Inflammatory macrophage (primary cell): ENCODE measurements around the gene SRCIN1.
A peak's percentile ranks its signal among the peaks of the same experiment; 100 is the strongest.

Experiments
- DNase-seq, 2 donors: peaks; one replicate each; pipeline ENCODE4 v3.0.0-alpha.2; 2020 to 2022

Gene SRCIN1

DNA sequence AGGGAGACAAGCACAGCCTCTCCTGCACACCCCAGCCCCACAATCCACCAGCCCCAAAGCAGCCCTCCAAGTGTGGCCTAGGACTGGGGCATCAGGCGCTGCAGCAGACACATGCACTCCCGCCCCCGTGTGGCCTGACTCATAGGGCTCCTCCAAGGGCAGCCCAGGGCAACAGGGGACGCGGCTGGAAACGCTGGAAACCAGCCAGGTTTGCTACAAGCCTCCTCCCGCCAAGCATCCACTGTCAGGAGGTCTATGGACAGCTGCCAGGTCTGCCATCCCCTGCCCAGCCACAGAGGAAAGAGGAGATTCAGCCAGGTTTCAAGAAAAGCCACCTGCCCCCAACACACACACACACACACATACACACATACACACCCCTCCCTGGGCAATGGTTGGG, 25.8 kb downstream of the SRCIN1 start:
- DNase-seq: peak; percentile 51 to 83

GRCh38 chr17:38579083-38579480, 26.7 kb downstream of the SRCIN1 start:
- DNase-seq: no peak

DNA sequence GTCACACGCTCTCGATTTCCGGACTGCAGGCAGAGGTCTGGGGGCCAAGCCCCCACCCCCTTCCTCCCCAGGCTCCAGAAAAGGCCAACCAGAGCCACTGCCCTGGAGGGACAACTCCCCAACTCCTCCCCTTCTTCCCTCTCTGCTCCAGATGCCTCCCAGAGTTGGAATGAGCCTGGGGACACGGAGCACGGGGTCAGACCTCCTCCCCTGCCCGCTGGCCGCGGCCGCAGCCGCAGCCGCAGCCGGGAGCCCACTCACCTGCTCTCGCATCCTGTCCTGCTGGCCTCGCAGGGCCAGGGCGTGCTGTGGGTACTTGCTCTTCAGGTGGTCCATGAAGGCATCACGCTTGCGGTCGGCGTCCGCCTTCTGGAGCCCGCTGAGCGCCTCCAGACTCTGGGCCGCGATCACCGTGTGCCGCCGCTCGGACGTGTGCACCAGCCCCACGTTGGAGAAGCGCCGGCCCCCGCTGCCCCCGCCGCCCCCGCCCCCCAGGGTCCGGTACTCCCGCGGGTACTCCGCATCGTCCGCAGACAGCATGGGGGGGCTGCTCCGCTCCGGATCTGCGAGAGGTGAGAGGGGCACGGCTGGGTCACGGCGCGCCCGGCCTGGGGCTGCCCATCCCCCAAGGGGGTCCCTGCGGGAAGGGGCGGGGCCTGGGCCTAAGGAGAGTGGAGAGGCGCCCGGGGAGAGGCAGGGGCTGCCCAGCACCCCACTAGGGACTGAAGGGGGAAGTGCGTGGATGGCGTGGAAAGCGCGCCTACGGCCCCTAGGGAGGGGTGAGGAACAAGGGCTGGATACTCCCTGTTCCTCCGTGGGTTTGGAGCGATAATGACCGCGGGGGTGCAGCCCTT, 27.3 kb downstream of the SRCIN1 start:
- no peak for DNase-seq

GRCh38 chr17:38577645-38578173, 28.0 kb downstream of the SRCIN1 start:
- no peak for DNase-seq

DNA sequence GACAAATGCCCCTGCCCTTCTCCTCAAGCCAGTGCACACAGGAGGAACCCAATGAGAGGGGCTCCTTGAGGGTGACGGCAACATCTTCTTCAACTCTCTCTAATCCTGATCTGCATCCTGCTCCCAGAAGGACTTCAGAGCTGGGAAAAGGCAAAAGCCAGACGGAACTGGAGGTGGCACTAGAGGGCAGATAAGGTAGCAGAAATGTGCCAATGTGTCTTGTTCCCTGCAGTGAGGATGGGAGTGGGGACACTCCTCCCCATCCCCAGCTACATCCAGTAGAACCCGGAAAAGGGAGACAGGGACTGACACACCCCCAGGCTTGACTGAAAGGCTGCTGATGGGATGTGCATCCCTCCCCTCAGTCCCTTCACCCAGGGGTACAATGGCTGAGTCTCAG, 28.5 kb downstream of the SRCIN1 start:
- DNase-seq: no peak

DNA sequence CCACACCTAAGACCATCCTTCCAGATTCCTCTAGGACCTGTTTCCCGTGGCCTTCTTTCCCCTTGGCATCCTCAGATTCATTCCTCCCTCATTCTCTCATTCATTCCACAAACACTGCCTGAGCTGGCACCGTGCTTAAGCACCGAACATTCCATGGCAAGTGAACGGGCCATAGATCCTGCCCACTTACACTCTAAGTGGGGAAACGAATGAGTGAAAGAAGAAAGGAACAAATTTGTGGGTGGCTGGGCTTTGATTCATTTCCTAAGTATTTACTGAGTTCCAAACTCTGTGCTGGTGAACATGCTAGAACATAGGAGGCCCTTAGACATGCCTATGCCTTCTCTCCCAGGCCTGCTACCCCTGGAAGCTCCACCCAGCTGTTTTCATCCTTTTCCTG, 30.0 kb downstream of the SRCIN1 start:
- DNase-seq: no peak

GRCh38 chr17:38574712-38575111, 31.0 kb downstream of the SRCIN1 start:
- no peak for DNase-seq

DNA sequence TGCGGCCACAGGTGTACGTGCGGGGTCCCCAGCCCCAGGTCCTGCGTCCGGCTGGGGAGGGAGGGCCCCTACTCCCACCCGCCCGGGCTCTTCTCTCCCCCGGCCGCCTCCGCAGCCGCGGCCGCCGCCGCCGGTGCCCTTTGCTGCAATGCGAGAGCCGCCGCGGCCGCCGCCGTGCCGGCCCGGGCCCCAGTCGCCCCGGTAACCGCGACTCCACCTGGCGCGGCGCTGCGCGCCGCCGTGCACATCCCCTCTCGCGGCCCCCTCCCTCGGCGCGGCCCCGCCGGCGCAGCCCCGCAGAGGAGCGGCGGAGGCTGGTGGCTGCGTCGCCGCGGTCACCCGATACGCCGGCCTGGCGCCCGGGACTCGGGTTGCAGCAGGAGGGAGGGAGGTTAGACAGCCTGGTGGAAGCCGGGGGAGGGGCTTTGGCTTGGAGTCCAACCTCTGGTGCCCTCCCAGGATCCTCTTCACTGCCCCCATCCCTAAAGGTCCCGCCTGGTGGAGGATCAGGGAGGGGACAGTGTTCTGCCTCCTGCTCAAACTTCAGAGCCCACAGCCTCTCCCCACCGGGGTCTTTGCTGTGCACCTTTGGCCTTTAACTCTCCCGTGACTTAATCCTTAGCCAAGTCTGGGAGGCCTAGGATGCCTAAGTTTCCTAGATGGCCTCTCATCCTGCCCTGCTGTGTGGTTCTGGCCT, 32.9 kb downstream of the SRCIN1 start:
- DNase-seq: no peak

- no peak for DNase-seq
Observed at GRCh38 chr17:38571833-38572668, 33.7 kb downstream of the SRCIN1 start.

GRCh38 chr17:38569701-38570512, 35.8 kb downstream of the SRCIN1 start:
- no peak for DNase-seq

DNA sequence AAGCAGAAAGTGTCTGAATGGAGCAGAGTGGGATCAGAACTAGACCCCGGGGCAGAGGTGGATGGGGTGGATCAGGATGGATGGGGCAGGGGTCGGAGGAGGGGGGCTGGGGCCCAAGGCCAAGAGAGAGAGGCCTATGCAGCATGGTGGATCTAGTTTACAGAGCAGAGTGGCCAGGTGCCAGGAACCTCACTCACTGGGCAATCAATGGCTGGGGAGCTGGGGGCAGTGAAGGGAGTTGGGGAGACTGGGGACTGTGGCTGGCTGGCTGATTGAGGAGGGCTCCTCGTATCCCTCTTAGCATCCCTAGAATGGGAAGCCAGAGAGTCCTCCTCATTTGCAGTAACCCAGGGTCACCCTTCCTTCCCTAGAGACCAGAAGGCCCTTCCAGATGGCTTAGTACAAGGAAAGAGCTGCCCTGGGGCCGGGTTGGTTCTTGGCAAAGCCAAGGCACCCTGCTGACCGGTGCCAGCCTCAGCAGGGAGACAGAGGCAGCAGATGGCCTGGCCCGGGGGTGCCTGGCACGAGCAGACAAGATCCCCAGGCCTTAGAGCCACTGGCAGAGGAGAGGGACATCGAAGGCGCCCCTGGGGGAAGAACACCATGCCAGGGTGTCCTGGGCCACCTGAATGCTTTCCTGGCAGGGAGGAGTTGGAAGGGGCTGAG, 36.8 kb downstream of the SRCIN1 start:
- DNase-seq: no peak

- DNase-seq: no peak
Observed at GRCh38 chr17:38568274-38568673, 37.5 kb downstream of the SRCIN1 start.

- DNase-seq: no peak
Observed at GRCh38 chr17:38567350-38567749, 38.4 kb downstream of the SRCIN1 start.

DNA sequence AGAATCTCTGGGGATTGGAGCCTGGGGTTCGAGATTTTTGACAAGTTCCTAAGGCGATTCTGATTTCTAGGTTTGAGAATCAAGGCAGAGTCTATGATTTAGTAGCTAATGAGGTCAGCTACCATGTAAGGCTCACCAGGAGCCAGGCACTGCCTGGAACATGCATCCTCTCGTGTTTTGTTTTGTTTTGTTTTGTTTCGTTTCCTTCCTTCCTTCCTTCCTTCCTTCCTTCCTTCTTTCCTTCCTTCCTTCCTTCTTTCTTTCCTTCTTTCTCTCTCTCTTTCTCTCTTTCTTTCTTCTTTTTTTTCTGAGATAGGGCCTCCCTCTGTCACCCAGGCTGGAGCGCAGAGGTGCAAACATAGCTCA, 39.1 kb downstream of the SRCIN1 start:
- DNase-seq: no peak

- DNase-seq: no peak
Observed at GRCh38 chr17:38565853-38566665, 39.7 kb downstream of the SRCIN1 start.

DNA sequence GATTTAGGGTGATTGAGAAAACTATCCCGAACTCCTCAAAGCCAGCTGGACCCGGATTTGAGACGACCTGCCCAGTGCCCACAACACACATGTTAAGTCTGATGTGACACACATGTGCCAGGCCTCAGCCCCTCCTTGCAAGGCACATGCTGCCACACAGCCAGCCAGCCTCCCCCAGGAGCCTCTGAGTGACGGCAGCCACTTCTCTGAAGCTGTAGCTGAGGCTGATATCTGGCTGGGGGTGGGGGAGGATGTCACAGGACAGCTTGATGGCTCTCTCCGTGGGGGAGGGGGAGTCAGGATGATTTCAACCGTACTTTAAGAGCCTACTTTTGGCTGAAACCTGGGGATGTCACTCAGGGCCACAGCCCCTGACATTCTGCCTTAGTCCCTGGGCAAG, 40.9 kb downstream of the SRCIN1 start:
- DNase-seq: no peak

GRCh38 chr17:38564254-38564837, 41.4 kb downstream of the SRCIN1 start:
- DNase-seq: no peak

DNA sequence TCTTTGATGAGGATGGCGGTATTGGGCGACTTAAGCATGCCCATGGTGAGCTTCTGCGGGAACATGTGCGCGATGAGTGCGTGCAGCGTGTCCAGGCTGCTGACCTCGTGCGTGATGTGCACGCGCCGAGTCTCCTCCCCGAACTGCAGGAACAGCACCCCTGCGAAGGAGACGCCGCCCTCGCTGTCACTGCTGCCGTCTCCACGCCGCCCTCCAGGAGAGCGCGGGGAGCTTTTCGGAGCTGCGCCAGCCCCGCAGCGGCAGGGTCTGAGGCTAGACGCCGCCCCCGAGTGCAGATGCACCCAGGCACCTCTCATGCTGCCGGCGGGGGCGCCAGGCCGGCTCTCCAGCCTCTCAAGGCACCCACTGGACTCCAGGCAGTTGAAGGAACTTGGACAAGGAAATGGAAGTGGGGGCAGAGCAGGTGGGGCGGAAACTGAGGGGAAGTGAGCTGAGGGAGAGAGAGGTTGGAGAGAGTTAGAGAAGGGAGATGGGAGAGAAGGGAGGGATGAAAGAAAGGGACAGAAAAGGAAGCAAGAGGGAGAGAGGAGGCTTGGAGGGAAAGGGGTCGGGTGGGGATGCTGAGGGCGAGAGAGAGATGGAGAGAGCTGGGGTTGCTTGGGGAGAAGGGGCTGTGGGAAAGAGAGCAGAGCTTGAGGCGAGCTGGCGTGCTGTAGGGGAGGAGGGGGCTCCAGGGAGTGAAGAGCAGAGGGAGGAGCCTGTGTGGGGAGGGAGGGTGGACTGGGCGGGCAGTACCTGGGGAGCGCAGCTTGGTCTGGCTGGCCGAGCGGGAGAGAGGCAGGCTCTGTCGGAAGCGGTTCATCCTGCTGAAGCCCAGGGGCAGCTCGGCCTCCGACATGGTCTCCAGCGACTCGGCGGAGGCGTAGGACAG, 42.1 kb downstream of the SRCIN1 start:
- no peak for DNase-seq

DNA sequence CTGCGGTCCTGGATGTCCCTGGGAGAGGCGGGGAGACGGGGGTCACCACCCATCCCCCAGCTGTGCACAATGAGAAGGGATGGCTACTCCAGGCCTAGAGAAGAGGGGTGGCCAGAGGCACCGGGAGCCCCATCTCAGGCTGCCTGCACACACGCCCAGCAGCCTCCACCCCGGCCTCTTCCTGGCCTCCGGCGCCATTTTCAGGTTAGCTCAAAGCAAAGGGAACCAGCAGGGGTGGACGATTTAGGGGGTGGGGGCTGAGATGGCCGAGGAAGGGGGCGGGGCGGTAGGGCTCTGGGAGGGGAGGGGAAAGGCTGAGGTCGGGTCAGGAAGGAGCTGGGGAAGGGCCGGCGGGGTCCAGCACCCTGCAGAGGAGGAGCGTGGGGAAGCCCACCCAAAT, 42.8 kb downstream of the SRCIN1 start:
- DNase-seq: no peak
